ENCODE results near the gene LAMB1. TPM values are rescaled to one million over a fixed set of nuclear protein-coding genes. Genes with fewer than 3 reads are reported as not detected.
A peak's percentile ranks its signal among the peaks of the same experiment; 100 is the strongest.

Gene LAMB1
- total and polyA plus RNA-seq, 2 donors from 2014 or later, result 140 to 312 TPM

- Histone ChIP-seq H3K9me3 (ENCODE audit: control insufficient read depth in 2 of 3, insufficient read depth in 1 of 3, low read length in 3 of 3) (no peaks in the 10 kb centered on the region), H3K4me1 (ENCODE audit: control insufficient read depth in 2 of 3, insufficient read depth in 2 of 3, low read depth in 1 of 3, low read length in 3 of 3) (peaks cover 0 to 10% (median 6%) of the 10 kb centered on the region in 3 donors), H3K27ac (ENCODE audit: low read depth in 2 of 2, low read length in 2 of 2) (no peak overlapping the region), H3K4me3 (ENCODE audit: low read length in 3 of 3) (no peak overlapping the region), H3K27me3 (ENCODE audit: control insufficient read depth, insufficient read depth, low read length) (no peaks in the 10 kb centered on the region), H3K9ac (ENCODE audit: low read length in 3 of 3) (no peak overlapping the region), H3K36me3 (ENCODE audit: control insufficient read depth in 2 of 3, insufficient read depth in 3 of 3, low read length in 3 of 3) (peaks cover 9 to 48% (median 42%) of the 10 kb centered on the region in 3 donors)
- TF ChIP-seq CTCF (IDR thresholded peaks at IDR 0.05; ENCODE audit: borderline replicate concordance, extremely low read depth, insufficient read depth), result no peak
- intact Hi-C loops (cut with DNase I), result no loop called here
- no peak for FAIRE-seq
- DNase-seq, result peak in 3 of 5 donors; percentile 40 to 76 (median 66)
Measured at GRCh38 chr7:107944411-107945169, 58.4 kb downstream of the LAMB1 start.

GRCh38 chr7:107943018-107943417 is 59.9 kb downstream of the LAMB1 start:
- H3K4me3 ChIP-seq (ENCODE audit: low read length in 3 of 3), result no peak overlapping the region
- no peak overlapping the region for H3K9ac ChIP-seq (ENCODE audit: low read length in 3 of 3)
- no peak overlapping the region for H3K27ac ChIP-seq (ENCODE audit: low read depth in 2 of 2, low read length in 2 of 2)
- no peak for FAIRE-seq
- no peaks in the 10 kb centered on the region for H3K9me3 ChIP-seq (ENCODE audit: control insufficient read depth in 2 of 3, insufficient read depth in 1 of 3, low read length in 3 of 3)
- no peak for DNase-seq
- H3K36me3 ChIP-seq (ENCODE audit: control insufficient read depth in 2 of 3, insufficient read depth in 3 of 3, low read length in 3 of 3), result peaks cover 11 to 59% (median 44%) of the 10 kb centered on the region in 3 donors
- H3K27me3 ChIP-seq (ENCODE audit: control insufficient read depth, insufficient read depth, low read length), result no peaks in the 10 kb centered on the region
- TF ChIP-seq CTCF (IDR thresholded peaks at IDR 0.05; ENCODE audit: borderline replicate concordance, extremely low read depth, insufficient read depth), result no peak
- H3K4me1 ChIP-seq (ENCODE audit: control insufficient read depth in 2 of 3, insufficient read depth in 2 of 3, low read depth in 1 of 3, low read length in 3 of 3), result peaks cover 0 to 6% (median 4%) of the 10 kb centered on the region in 3 donors
- intact Hi-C loops (cut with DNase I), result no loop called here

GRCh38 chr7:107940951-107941350 is 62.0 kb downstream of the LAMB1 start:
- DNase-seq, result no peak
- Histone ChIP-seq H3K36me3 (ENCODE audit: control insufficient read depth in 2 of 3, insufficient read depth in 3 of 3, low read length in 3 of 3) (peaks cover 11 to 53% (median 35%) of the 10 kb centered on the region in 3 donors), H3K4me3 (ENCODE audit: low read length in 3 of 3) (no peak overlapping the region), H3K9ac (ENCODE audit: low read length in 3 of 3) (no peak overlapping the region), H3K27me3 (ENCODE audit: control insufficient read depth, insufficient read depth, low read length) (no peaks in the 10 kb centered on the region), H3K27ac (ENCODE audit: low read depth in 2 of 2, low read length in 2 of 2) (no peak overlapping the region), H3K9me3 (ENCODE audit: control insufficient read depth in 2 of 3, insufficient read depth in 1 of 3, low read length in 3 of 3) (no peaks in the 10 kb centered on the region), H3K4me1 (ENCODE audit: control insufficient read depth in 2 of 3, insufficient read depth in 2 of 3, low read depth in 1 of 3, low read length in 3 of 3) (peaks cover 0 to 6% (median 4%) of the 10 kb centered on the region in 3 donors)
- intact Hi-C loops (cut with DNase I), result no loop called here
- no peak for TF ChIP-seq CTCF (IDR thresholded peaks at IDR 0.05; ENCODE audit: borderline replicate concordance, extremely low read depth, insufficient read depth)
- FAIRE-seq, result no peak

All from kidney (tissue), 14 donors.